Neuronal stem cell (in vitro differentiated cells): ENCODE data around the gene TOMM70.

Source experiments
- DNase-seq: peaks from one replicate; pipeline ENCODE4 v3.0.0-alpha.2; 2013; ENCODE audit warnings: low spot score
- H2AFZ ChIP-seq: one replicate; pipeline ENCODE4 v1.6.1; 2013; ENCODE audit warnings: mild to moderate bottlenecking, low read length, inconsistent platforms
- H2AK5ac ChIP-seq: 2 replicates; pipeline ENCODE4 v1.6.1; 2013; ENCODE audit warnings: low read depth, mild to moderate bottlenecking, inconsistent platforms, low read length, moderate library complexity, mixed read lengths
- H2BK120ac ChIP-seq: 2 replicates; pipeline ENCODE4 v1.6.1; 2013; ENCODE audit warnings: low read depth, mild to moderate bottlenecking, inconsistent platforms, low read length, moderate library complexity, mixed read lengths
- H2BK12ac ChIP-seq: one replicate; pipeline ENCODE4 v1.6.1; 2013; ENCODE audit warnings: low read length, inconsistent platforms
- H2BK15ac ChIP-seq: 2 replicates; pipeline ENCODE4 v1.6.1; 2013; ENCODE audit warnings: mild to moderate bottlenecking, low read length, inconsistent platforms, mixed read lengths
- H2BK5ac ChIP-seq: one replicate; pipeline ENCODE4 v1.6.1; 2013; ENCODE audit warnings: inconsistent platforms, mild to moderate bottlenecking, low read length, moderate library complexity
- H3K14ac ChIP-seq: one replicate; pipeline ENCODE4 v1.6.1; 2013; ENCODE audit warnings: low read length, inconsistent platforms
- H3K18ac ChIP-seq: 2 replicates; pipeline ENCODE4 v1.6.1; 2013; ENCODE audit warnings: low read length, inconsistent platforms
- H3K23ac ChIP-seq: 2 replicates; pipeline ENCODE4 v1.6.1; 2013; ENCODE audit warnings: low read depth, mild to moderate bottlenecking, mixed read lengths, low read length, inconsistent platforms; ENCODE audit not compliant: poor library complexity
- H3K27ac ChIP-seq: replicated peaks from 3 replicates; pipeline ENCODE4 v1.5.1; 2013; ENCODE audit warnings: low read length, inconsistent platforms
- H3K27me3 ChIP-seq, 3 experiments: 2 replicates each; pipeline ENCODE4 v1.6.1; 2013; ENCODE audit warnings: low read length in 3 of 3, mild to moderate bottlenecking in 2 of 3, inconsistent platforms in 1 of 3, low read depth in 1 of 3, mixed read lengths in 1 of 3, moderate library complexity in 1 of 3; ENCODE audit not compliant: control insufficient read depth in 3 of 3, insufficient read depth in 3 of 3
- H3K36me3 ChIP-seq, 2 donors: replicated peaks in 1 of 2; 2 replicates each; pipeline ENCODE4 v1.6.1; 2013; ENCODE audit warnings: low read length in 2 of 2; ENCODE audit not compliant: control insufficient read depth in 2 of 2, insufficient read depth in 2 of 2
- H3K4ac ChIP-seq: 2 replicates; pipeline ENCODE4 v1.6.1; 2013; ENCODE audit warnings: inconsistent platforms, mild to moderate bottlenecking, low read length, moderate library complexity
- H3K4me1 ChIP-seq, 2 donors: 1 replicate in 1 of 2; 2 replicates in 1 of 2; pipeline ENCODE4 v1.6.1; 2013; ENCODE audit warnings: low read length in 2 of 2, low read depth in 1 of 2; ENCODE audit not compliant: control insufficient read depth in 2 of 2, insufficient read depth in 1 of 2
- H3K4me2 ChIP-seq: one replicate; pipeline ENCODE4 v1.6.1; 2013; ENCODE audit warnings: mild to moderate bottlenecking, low read length, inconsistent platforms; ENCODE audit not compliant: insufficient read depth, poor library complexity, severe bottlenecking
- H3K4me3 ChIP-seq, 2 donors: 2 replicates each; pipeline ENCODE4 v1.5.1; 2013; ENCODE audit warnings: low read length in 2 of 2, mild to moderate bottlenecking in 2 of 2, inconsistent platforms in 1 of 2, moderate library complexity in 1 of 2
- H3K79me1 ChIP-seq: one replicate; pipeline ENCODE4 v1.6.1; 2013; ENCODE audit warnings: low read depth, mild to moderate bottlenecking, inconsistent platforms, low read length, moderate library complexity
- H3K9ac ChIP-seq: one replicate; pipeline ENCODE4 v1.6.1; 2013; ENCODE audit warnings: mild to moderate bottlenecking, low read depth, low read length, inconsistent platforms; ENCODE audit not compliant: poor library complexity
- H3K9me3 ChIP-seq, 2 donors: replicated peaks in 1 of 2; 2 replicates each; pipeline versions ENCODE3 to v1.6.1; 2013; ENCODE audit warnings: low read length in 2 of 2, mild to moderate bottlenecking in 2 of 2, inconsistent platforms in 1 of 2, low read depth in 1 of 2, mixed read lengths in 1 of 2, moderate library complexity in 1 of 2; ENCODE audit not compliant: control insufficient read depth in 2 of 2, insufficient read depth in 1 of 2
- H4K8ac ChIP-seq: one replicate; pipeline ENCODE4 v1.6.1; 2013; ENCODE audit warnings: low read depth, mild to moderate bottlenecking, inconsistent platforms, low read length, moderate library complexity
- H4K91ac ChIP-seq: one replicate; pipeline ENCODE4 v1.6.1; 2013; ENCODE audit warnings: low read length, low read depth, mild to moderate bottlenecking, inconsistent platforms; ENCODE audit not compliant: poor library complexity
- WGBS, 2 donors: extraction: QIAGEN DNeasy Blood & Tissue Kit; methylation state at CpG; one replicate each; pipeline ENCODE4 v1.1.7; 2013; ENCODE audit warnings: missing lambda C conversion rate in 2 of 2, mixed read lengths in 1 of 2; ENCODE audit not compliant: insufficient read length in 2 of 2, insufficient replicate concordance in 1 of 2; ENCODE audit errors: extremely low coverage in 2 of 2; 5-methylcytosine and 5-hydroxymethylcytosine counted together

The TOMM70 gene

DNA sequence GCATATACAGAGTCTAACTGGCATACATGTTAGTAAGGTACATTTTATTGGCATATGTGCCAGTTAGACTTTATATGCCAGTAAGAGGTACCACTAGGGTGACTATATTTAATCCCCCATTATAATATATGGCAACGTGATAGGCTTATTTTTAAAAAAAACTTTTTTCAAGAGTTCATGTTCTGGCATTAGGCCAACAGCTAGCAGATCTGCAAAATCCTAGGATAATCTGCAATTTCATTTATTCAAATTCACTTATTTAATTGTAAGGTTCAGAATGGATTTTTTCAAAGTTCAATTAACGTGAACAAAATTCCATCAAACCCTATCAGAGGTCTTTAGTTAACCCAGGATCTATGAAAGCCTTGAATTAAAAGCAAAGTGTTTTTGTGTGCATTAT, 34.5 kb downstream of the TOMM70 start:
- H2BK120ac ChIP-seq = no peak overlapping the region
- H3K4ac ChIP-seq = no peak overlapping the region
- no peak overlapping the region for H3K9ac ChIP-seq
- DNase-seq = no peak
- no peak overlapping the region for H3K4me3 ChIP-seq
- H3K14ac ChIP-seq = no peak overlapping the region
- H3K79me1 ChIP-seq = no peaks in the 10 kb centered on the region
- H2AK5ac ChIP-seq = no peak overlapping the region
- WGBS, 2 donors = no CpG with 5 or more reads among the region's 2 CpGs
- no peaks in the 10 kb centered on the region for H3K4me1 ChIP-seq
- H4K8ac ChIP-seq = no peak overlapping the region
- no peak overlapping the region for H3K23ac ChIP-seq
- H3K27ac ChIP-seq = no peak overlapping the region
- peaks cover 9 to 94% of the 10 kb centered on the region in 2 donors for H3K36me3 ChIP-seq
- no peak overlapping the region for H2BK15ac ChIP-seq
- H3K9me3 ChIP-seq = peaks cover 4 to 12% of the 10 kb centered on the region in 2 donors
- H2BK12ac ChIP-seq = no peak overlapping the region
- H3K4me2 ChIP-seq = no peak overlapping the region
- no peak overlapping the region for H3K18ac ChIP-seq
- H3K27me3 ChIP-seq = no peaks in the 10 kb centered on the region
- H4K91ac ChIP-seq = no peak overlapping the region
- H2AFZ ChIP-seq = no peak overlapping the region
- H2BK5ac ChIP-seq = no peak overlapping the region

- no peak overlapping the region for H4K91ac ChIP-seq
These were observed 36.5 kb downstream of the TOMM70 start for GRCh38 chr3:100364421-100364820.

DNA sequence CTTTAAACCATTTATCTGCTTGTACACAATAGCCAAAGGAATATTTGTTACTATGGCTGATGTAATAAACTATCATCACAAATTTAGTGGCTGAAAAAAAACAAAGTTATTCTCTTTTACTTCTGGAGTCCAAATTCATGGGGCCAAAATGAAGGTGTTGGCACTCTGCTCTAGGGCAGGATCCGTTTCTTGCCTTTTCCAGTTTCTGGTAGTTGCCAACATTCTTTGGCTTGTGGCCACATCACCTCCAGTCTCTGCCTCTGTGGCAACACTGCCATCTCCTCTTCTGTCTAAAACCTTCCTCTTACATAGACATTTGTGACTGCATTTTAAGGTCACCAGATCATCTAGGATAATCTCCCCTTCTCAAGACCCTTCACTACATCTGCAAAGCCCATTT, 39.0 kb downstream of the TOMM70 start:
- DNase-seq = no peak

More at GRCh38 chr3:100364421-100364820, 36.5 kb downstream of the TOMM70 start:
- no peak for DNase-seq
- Histone ChIP-seq H2BK120ac (no peak overlapping the region), H3K9ac (no peak overlapping the region), H2BK15ac (no peak overlapping the region), H3K14ac (no peak overlapping the region), H2AK5ac (no peak overlapping the region), H3K4me2 (no peak overlapping the region), H3K18ac (no peak overlapping the region), H3K36me3 (peaks cover 9 to 90% of the 10 kb centered on the region in 2 donors), H4K8ac (no peak overlapping the region), H3K4me1 (no peaks in the 10 kb centered on the region), H3K27me3 (no peaks in the 10 kb centered on the region), H2BK12ac (no peak overlapping the region), H3K79me1 (no peaks in the 10 kb centered on the region), H3K4me3 (no peak overlapping the region), H3K23ac (no peak overlapping the region), H3K9me3 (peaks cover 4 to 12% of the 10 kb centered on the region in 2 donors), H2BK5ac (no peak overlapping the region), H2AFZ (no peak overlapping the region), H3K4ac (no peak overlapping the region), H3K27ac (no peak overlapping the region)
- no CpG with 5 or more reads among the region's 3 CpGs for WGBS, 2 donors

GRCh38 chr3:100360757-100361496, 40.0 kb downstream of the TOMM70 start:
- no peak overlapping the region for H3K23ac ChIP-seq

More for the DNA sequence above, 39.0 kb downstream of the TOMM70 start:
- Histone ChIP-seq H3K4me2 (no peak overlapping the region), H3K9ac (no peak overlapping the region), H4K8ac (no peak overlapping the region), H3K36me3 (peaks cover 7 to 81% of the 10 kb centered on the region in 2 donors), H3K27me3 (no peaks in the 10 kb centered on the region), H3K18ac (no peak overlapping the region), H3K23ac (no peak overlapping the region), H3K4me1 (no peaks in the 10 kb centered on the region), H3K14ac (no peak overlapping the region), H3K4ac (no peak overlapping the region), H3K79me1 (no peaks in the 10 kb centered on the region), H3K4me3 (no peak overlapping the region), H2AK5ac (no peak overlapping the region), H2BK15ac (no peak overlapping the region), H3K9me3 (peaks cover 4 to 12% of the 10 kb centered on the region in 2 donors), H2AFZ (no peak overlapping the region), H4K91ac (no peak overlapping the region), H2BK5ac (no peak overlapping the region), H2BK120ac (no peak overlapping the region), H2BK12ac (no peak overlapping the region), H3K27ac (no peak overlapping the region)
- WGBS, 2 donors = no CpG with 5 or more reads among the region's 1 CpG

More at GRCh38 chr3:100360757-100361496, 40.0 kb downstream of the TOMM70 start:
- no peak overlapping the region for H3K18ac ChIP-seq
- H3K9me3 ChIP-seq = peaks cover 4 to 12% of the 10 kb centered on the region in 2 donors
- H3K4me1 ChIP-seq = no peaks in the 10 kb centered on the region
- no peak overlapping the region for H3K4me2 ChIP-seq
- H3K4ac ChIP-seq = no peak overlapping the region
- no CpG with 5 or more reads among the region's 4 CpGs for WGBS, 2 donors
- H2AFZ ChIP-seq = no peak overlapping the region
- H2BK120ac ChIP-seq = no peak overlapping the region
- H2BK12ac ChIP-seq = no peak overlapping the region
- H2BK15ac ChIP-seq = no peak overlapping the region
- H3K9ac ChIP-seq = no peak overlapping the region
- peaks cover 5 to 81% of the 10 kb centered on the region in 2 donors for H3K36me3 ChIP-seq
- H3K79me1 ChIP-seq = no peaks in the 10 kb centered on the region
- DNase-seq = no peak
- H3K14ac ChIP-seq = no peak overlapping the region
- no peak overlapping the region for H4K8ac ChIP-seq
- no peaks in the 10 kb centered on the region for H3K27me3 ChIP-seq
- H4K91ac ChIP-seq = no peak overlapping the region
- no peak overlapping the region for H2AK5ac ChIP-seq
- H3K4me3 ChIP-seq = no peak overlapping the region
- H3K27ac ChIP-seq = no peak overlapping the region
- no peak overlapping the region for H2BK5ac ChIP-seq
